C4-2B (cell line): Measurements from ENCODE around the gene KIAA2012.

Source experiments
- CTCF ChIP-seq: fragments of 450-650 bp; conservative IDR thresholded peaks from 2 replicates; pipeline ENCODE4 v1.5.1; 2017; ENCODE audit warnings: mild to moderate bottlenecking
- ZFX ChIP-seq: fragments of 450-650 bp; IDR thresholded peaks from 2 replicates; pipeline ENCODE4 v1.6.1; 2017

GRCh38 chr2:202142540-202142939 is 69.5 kb downstream of the KIAA2012 start:
- TF ChIP-seq CTCF: no peak
- no peak for TF ChIP-seq ZFX
